HuH-7.5 (cell line): ENCODE results near the gene F10.

Experiments
- DNase-seq: peaks from one replicate; pipeline ENCODE4 v3.0.0; 2011; ENCODE audit warnings: low spot score

Gene F10

DNA sequence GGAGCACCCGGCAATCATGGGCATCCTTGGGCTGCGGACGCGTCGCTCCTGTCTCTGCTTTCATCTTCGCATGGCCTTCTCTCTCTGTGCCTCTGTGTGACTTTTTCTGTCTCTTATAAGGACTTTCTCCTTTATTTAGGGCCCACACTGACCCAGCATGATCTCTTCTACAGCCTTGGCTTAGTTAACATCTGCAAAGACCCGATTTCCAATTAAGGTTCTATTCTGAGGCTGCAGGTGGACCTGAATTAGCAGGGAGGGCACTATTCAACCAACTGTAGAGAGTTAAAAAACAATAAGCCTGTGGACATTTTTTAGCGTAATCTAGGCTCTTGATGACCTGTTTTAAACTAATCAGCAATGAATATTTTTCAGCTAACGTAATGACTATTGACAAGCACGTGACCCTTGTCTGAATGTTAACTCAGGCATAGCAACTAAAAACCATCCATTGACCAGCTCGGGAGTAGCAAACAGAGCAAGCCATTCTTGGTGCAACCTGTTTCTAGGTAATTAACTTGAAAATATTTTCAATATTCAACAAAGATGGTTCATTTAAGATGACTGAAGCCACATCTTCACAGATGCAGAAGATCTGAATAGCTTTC, 15.2 kb downstream of the F10 start:
- DNase-seq, result no peak

DNA sequence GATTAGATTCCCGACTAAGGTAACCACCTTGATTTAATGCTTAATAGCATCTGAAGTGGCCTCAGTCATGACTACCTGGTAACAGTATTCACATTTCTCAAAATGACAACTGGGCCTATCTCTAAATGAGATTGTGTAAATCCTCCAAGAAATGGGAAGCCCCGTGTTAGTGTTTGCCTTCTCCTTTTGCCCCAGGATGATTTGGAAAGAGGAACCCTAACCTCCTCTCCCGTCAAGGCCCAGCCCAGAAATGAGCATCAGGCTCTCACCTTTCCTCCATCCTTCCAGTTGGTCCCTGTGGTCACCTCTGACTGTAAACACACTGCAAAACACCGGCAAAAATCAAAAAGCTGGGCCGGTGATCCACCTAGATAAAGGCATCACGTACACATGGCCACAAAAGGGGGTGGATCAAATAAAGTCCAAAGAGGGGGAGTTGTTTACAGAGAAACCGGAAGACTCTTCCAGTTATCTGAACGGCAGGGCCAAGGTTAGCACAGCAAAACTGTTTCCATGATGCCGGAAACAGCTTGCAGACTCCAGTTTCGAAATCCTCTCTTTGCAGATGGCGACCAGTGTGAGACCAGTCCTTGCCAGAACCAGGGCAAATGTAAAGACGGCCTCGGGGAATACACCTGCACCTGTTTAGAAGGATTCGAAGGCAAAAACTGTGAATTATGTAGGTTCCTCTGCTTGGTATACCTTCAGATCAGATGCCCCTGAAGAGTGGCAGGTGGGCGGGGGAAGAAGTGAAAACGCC, 16.4 kb downstream of the F10 start:
- no peak for DNase-seq

DNA sequence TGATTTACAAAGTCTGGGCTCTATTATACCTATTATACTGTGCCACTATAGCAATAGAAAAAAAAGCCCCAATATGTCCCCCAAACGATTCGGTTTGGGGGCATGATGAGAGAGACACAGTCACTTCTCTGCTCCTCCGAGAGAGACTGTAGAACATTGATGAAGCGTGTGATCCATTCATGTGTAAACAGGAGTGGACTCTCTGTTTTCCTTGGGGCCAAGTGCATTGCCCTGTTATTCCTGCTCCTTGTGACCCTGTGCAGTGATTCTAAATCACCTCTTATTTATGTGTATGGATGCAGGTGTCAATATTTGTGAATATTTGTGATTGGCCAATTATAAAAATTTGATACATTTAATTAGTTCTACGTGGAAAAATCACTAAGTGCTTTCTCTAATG, 17.0 kb downstream of the F10 start:
- DNase-seq, result no peak

DNA sequence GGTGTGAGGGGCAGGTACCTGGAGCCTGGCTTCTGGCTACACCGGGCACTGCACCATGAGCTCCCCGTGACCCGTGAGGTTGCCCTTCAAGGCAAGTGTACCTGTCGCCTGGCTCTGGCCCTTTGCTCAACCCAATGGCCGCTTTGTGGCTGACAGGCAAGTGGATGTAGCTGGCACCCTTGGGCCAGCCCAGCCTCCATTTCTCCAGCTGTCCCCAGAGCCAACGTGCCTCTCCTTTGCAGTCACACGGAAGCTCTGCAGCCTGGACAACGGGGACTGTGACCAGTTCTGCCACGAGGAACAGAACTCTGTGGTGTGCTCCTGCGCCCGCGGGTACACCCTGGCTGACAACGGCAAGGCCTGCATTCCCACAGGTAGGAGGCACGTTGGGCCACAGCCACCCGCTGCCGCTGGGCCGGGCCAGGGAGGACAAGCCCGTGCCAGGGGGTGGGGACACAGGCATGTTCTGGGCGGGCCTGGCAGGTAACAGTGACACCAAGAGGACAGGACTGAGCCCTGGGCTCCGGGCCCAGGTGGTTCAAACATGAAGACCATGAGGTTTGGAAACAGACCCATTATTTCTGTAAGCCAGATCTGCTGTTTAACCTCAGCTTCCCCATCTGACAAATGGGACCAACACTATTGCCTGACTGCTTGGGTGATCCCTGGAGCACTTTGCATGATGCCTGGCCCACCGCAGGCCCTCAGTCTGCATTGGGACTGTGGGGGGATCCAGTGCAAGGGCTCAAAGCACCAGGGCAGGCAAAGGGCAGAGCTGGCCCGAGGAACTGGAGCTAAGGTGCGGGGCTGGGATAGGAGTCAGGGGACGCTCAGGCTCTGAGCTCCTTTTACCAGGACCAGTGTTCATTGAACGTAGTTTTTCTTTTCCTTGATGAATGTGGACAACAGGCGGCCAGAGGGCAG, 18.3 kb downstream of the F10 start:
- DNase-seq, result no peak

DNA sequence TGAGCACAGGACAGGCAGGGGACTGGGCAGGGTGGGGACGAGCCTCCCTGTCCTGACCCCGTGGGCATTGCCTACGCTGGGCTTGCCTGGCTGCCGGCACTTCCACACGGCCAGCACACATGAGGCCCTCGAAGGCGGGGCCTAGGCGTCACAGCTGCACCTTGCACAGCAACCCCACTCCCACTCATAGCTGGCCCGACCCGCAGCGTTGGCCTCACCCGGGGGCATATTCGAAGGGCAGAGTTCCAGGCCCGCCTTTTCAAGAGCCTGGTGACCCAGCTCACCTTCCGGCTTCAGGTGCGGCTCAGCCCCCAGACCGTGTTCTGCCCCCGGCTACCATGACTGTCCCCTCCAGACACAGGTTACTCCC, 19.0 kb downstream of the F10 start:
- no peak for DNase-seq

DNA sequence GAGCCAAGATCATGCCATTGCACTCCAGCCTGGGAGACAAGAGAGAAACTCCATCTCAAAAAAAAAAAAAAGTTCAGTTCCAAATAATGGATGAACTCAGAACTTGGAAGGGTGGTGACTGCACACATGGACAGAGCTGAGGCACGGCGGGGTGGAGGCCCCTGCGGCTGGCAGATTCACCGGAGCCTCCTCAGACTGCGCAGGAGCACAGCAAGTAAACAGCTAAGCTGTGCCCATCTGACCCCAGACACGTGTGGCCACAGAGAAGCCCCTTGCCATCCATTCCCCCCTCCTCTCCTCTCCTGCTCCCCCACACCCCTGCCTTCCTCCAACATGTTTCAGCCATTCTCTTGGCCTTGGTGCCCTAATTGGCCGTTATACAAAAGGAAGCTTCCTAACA, 20.3 kb downstream of the F10 start:
- no peak for DNase-seq

DNA sequence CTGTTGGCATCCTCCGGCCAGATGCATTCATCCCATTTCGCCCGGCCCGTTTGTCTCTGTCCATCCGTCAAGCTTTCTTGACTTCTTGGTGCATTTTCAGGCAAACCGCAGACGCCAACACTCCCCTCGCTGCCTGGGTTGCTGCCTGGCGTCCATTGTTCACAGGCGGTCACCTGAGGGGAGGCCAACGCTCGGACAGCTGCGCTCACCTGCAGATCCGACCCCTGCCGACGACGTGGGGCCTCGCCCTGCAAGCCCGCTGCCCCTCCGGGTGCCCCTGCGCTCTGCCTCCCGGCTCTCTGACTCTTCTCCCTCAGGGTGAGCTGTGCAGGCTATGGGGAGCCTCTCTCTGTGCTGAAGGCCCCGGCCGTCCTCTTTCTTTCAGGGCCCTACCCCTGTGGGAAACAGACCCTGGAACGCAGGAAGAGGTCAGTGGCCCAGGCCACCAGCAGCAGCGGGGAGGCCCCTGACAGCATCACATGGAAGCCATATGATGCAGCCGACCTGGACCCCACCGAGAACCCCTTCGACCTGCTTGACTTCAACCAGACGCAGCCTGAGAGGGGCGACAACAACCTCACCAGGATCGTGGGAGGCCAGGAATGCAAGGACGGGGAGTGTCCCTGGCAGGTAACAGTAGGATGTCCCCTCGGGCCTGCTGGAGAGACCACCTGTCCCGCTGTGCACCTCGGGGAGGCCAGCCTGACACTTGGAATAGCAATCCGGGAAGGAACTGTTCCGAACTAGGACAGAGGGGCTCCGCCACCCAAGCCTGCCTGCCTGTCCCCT, 21.1 kb downstream of the F10 start:
- no peak for DNase-seq

DNA sequence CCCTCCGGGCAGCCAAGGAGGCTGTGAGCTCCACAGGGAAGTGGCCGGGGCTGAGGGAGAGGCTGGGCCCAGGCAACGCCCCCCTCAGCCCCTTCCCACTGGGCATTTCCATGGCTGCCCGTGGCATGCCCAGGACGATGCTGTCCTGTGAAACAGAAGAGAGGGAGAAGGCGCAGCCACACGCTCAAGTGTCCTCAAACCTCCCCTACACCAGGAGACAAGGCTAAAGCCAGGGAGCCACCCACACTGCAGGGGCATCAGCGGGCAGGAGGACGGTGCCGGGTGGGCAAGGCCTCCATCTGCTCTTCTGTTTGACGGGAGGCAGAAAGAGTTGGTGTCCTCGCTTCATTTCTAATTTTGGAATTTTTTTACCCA, 21.6 kb downstream of the F10 start:
- no peak for DNase-seq

DNA sequence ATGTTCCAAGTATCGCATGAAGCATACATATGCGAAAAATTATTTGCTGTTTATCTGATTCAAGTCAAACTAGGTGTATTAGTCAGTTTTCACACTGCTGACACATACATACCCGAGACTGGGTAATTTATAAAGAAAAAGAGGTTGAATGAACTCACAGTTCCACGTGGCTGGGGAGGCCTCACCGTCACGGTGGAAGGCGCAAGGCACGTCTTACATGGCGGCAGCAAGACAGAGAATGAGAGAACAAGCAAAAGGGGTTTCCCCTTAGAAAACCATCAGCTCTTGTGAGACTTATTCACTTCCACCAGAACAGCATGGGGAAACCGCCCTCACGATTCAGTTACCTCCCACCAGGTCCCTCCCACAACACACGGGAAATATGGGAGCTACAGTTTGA, 22.9 kb downstream of the F10 start:
- DNase-seq, result no peak

DNA sequence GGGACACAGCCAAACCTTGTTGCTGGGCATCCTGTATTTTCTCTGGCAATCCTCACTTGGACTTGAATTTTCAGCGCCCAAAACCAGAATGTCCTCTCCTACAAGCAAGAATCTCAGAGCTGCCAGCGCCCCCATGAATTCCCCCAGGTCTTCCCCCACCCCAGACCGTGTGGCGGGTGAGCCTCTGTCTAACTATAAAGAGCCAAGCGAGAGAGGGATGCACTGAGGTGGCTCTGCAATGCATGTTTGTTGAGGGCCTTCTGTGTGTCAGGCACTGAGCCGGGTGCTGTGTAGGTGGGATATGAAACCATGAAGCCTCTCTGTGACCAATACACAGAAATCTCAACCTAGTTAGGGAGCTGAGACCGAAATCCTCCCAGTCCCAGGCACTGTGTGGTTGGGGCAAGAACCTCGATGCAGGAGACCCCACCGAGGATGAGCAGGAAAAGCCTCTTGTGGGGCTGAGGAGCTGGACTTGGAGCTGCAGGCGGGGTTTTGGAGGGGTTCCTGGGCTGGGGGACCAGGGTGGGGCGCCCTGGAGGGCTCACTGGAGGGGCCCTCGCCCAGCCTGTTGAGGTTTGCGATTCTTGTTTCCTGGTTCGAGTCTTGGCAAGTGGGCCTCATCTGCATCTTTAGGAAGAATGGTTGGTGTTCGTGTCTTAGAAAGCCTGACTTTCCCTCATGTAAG, 23.5 kb downstream of the F10 start:
- DNase-seq, result no peak

DNA sequence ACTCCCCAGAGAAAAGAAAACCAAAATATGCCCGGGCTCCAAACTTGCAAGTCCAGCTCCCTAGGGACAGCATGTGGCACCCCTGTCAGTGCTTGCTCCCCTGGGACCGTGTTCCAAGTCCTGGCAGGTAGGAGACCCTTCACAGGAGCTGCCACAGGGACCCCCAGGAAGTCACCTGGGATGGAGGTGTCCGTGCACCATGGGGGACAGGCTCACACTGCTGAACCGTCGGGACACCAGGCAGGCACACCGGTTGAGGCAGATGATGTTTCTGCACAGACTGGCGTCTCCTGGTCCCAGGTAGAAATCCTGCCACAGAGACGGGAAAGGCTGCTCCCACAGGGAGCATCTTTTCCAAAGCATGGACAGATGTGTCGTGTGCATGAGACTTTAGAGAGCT, 24.2 kb downstream of the F10 start:
- DNase-seq, result no peak

DNA sequence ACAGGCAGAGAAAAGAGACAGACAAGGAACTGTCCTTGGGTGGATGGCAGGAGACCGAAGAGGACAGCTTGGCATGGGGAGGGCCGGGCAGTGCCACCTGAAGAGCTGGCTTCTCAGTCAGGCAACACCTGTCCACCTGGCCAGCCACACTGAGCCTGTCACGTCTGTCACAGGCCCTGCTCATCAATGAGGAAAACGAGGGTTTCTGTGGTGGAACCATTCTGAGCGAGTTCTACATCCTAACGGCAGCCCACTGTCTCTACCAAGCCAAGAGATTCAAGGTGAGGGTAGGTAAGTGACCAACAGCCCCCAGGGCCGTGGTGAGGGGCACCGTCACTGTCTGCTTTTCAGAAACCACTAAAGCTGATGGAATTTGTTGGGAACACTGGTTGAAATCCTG, 24.6 kb downstream of the F10 start:
- DNase-seq, result no peak

DNA sequence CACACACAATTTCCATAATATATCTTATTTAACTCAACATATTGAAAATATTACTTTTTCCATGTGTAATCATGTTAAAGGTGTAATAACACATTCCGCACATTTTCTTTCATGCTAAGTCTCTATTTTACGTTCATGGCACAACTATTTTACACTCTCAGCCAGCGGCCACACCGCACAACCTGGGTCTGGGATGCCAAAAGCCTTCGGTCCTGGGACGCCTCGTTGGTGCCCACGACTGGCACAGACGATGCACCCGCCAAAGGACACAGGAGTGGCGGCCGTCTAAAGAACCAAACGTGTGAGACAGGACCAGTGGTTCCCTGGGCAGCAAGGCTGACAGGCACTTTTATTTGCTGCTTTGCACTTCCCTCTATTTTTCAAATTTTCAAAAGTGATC, 25.8 kb downstream of the F10 start:
- no peak for DNase-seq

DNA sequence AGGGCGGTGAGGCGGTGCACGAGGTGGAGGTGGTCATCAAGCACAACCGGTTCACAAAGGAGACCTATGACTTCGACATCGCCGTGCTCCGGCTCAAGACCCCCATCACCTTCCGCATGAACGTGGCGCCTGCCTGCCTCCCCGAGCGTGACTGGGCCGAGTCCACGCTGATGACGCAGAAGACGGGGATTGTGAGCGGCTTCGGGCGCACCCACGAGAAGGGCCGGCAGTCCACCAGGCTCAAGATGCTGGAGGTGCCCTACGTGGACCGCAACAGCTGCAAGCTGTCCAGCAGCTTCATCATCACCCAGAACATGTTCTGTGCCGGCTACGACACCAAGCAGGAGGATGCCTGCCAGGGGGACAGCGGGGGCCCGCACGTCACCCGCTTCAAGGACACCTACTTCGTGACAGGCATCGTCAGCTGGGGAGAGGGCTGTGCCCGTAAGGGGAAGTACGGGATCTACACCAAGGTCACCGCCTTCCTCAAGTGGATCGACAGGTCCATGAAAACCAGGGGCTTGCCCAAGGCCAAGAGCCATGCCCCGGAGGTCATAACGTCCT, 26.4 kb downstream of the F10 start:
- no peak for DNase-seq

DNA sequence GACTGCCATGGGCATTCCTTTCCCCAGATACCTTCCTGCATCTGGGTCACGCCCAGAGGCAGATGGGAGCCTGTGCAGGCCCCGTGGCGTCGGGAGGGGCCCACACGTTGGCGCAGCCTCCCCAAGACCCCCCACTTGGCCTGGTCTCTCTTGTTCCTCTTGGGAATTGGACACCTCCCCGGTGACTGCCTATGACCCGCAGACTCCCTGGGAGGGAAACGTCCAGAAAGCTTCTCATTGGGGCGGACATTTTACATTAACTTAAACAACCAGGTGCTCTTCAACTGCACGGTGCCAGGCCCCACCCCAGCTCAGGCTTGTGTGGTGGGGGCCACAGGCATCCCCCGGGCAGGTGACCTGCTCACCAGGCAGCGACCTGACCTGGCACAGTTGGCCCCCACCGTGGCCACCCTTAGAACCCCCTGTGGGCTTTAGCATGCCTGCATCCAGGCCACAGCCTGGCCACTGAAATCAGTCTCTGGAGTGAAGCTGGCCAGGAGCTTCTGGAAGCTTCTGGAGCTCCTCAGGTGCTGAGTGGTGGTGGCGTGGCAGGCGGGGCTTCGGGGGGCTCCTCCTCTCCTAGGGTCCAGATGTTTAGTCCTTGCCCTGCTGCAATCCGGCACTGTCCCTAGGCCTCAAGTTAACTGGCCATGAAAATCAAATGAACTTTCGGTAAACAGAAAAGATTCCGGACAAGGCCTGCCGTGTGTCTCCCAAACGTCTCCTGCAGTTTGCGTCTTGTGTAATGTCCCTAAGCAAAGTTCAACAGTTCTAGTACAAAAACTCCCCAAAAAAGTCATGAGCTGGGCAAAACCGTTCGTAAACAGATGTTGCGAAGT, 27.3 kb downstream of the F10 start:
- DNase-seq, result no peak

DNA sequence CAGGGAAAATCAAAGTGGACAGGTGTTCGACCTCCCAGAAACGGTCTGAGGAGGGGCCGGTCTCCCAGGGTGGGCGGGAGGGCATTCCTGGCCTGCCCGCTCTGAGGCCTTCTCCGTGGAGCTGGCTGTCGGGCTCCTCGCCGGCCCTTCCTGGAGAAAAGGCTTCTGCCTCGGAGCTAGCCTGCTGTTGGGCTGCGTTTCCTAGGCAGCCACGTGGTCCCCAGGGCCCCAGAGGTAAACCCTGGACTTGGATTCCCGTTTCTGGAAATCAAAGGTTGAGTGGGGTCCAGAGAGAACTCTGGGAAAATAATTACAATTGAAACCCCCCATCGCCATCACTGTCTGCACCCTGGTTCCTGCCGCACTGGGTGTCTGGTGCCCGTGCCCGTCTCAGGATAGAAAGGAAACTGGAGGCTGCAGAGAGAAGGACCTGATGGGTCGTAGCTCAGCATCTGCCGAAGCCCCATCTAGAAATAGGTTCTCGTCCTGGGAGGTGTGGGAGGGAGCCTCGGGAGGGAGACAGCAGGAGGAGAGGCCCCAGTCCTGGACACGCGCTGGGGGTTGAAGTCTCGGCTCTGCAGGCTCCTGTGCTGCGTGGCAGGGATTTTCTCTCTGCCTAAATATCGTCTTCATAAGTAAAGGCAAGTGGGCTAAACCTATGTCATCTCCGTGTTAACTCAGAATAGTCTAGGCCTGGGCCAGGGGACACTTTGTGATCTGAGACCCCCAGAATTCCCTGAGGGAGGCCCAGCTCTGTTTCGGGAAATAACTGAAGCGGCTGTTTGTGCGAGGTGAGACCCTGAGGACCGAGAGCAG, 28.2 kb downstream of the F10 start:
- DNase-seq, result no peak

DNA sequence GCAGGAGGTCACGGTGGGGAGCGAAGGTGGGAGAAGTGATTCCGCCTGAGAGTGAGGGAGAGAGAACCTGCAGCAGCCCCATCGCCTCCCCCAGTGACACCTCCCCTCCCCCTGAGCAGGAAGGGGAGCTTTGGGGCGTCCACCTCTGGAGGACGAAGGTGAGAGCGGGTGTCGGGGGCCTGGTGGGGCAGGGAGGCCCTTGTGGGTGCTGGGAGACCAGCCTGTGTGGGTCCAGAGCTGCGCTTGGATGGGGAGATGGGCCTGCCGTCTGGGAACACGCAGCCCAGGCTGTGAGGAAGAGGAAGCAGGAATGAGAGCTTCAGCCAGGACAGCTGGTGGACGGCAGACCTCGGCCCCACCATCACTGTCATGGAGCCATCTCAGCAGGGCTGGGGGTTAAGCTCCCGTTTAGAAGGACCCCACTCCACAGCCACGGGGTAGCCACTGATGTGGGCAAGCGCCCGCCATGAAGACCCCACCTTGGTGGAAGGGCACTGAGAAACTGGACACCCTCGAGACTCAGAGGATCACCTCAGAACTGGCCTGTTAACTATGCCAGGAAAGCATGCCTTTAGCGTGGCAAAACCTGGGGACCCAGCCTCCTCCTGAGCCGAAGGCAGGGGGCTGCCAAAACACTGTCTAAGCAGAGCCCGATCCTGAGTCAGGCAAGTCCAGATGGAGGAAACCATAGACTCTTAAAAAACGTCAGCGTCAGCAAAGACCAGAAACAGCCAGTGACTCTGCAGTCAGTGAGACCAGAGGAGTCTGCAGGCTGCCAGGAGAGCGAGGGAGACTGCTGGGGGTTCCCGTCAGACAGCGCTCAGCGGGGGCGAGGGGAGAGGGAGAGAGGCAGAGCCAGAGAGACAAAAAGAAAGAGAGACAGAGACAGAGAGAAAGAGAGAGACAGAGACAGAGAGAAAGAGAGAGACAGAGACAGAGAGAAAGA, 29.4 kb downstream of the F10 start:
- no peak for DNase-seq

DNA sequence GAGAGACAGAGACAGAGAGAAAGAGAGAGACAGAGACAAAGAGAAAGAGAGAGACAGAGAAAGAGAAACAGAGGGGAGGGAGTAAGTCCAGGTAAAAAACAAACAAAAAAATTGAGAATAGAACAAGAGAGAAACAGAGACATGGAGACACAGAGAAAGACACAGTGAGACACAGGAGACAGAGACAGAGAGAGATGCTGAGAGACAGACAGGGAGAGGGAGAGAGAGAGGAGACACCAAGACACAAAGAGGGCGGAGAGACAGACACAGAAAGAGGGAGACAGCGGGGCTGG, 30.0 kb downstream of the F10 start:
- no peak for DNase-seq
